Thyroid gland (tissue), 4 donors: Measurements from ENCODE around the gene DAB1.

Experiments used
- CTCF ChIP-seq, 6 experiments: fragments of 200-600 bp in 3 of 6; fragments of 450-650 bp in 3 of 6; sonication (generic) in 3 of 6; IDR thresholded peaks; one replicate each; pipeline ENCODE4 v1.5.1; 2016 to 2019; ENCODE audit warnings: antibody characterized with exemption in 6 of 6, mild to moderate bottlenecking in 2 of 6, inconsistent platforms in 1 of 6, moderate library complexity in 1 of 6
- POLR2A ChIP-seq, 2 donors: fragments of 450-650 bp; IDR thresholded peaks; one replicate each; pipeline ENCODE4 v1.6.1; 2017; ENCODE audit warnings: antibody characterized with exemption in 2 of 2, mild to moderate bottlenecking in 2 of 2, moderate library complexity in 1 of 2

DNA sequence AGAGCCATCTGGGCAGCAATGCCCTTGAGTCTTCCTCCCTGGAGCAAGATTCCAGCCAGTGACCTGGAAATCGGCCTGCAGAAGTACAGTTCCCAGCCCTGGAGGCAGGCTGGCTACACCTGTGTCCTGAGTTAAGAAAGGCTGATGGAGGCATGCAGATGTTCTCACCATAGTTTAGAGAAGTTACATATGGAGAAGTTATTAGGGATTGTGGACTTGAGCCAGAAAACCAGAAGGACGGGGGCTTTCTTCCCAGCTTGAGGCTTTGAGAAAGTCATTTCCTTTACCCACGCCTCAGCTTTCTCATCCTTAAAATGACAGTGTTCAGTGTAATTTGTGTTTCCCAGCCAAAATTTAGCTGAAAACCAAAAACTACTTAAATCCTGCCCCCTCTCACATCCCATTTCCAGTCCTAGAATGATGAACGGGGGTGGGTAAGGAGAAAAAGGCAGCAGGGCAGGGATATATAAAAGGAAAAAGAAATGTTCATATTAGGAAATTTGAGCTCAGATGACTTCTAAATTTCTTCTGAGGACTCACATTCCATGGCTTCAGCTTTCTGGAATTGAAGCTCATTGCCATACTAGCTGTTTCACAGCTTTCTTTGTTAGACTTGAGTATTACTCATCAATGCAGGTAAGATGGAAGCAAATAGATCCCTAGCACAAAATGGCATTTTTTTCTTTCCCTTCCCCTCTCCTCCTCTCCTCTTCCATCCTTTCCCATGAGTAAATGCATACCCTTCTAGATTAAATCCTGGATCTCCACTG lies 443.7 kb downstream of the DAB1 start:
- no peak for TF ChIP-seq CTCF (IDR thresholded peaks at IDR 0.05)
- no peak for TF ChIP-seq POLR2A (IDR thresholded peaks at IDR 0.05)
